ENCODE results near the gene NOLC1.

GRCh38 chr10:102109166-102110116 lies 42.7 kb upstream of the NOLC1 start:
- TF ChIP-seq POLR2A (IDR thresholded peaks at IDR 0.05; ENCODE audit: low read depth, low read length) (no peak), BCL3 (IDR thresholded peaks at IDR 0.05; ENCODE audit: borderline replicate concordance, insufficient read depth, low read depth, low read length, poor library complexity, severe bottlenecking) (no peak), ESRRA (IDR thresholded peaks at IDR 0.05; ENCODE audit: low read length) (no peak), SUPT20H (IDR thresholded peaks at IDR 0.05; ENCODE audit: borderline replicate concordance, control insufficient read depth, low read depth, low read length) (no peak)
